HepG2 (cell line): Measurements from ENCODE around the gene PRSS33. TPM values are rescaled to one million over a fixed set of nuclear protein-coding genes. Genes with fewer than 3 reads are reported as not detected.
A peak's percentile ranks its signal among the peaks of the same experiment; 100 is the strongest.

Experiments used
- ERF ChIP-seq: IDR thresholded peaks from 2 replicates; pipeline ENCODE4 v1.6.1; 2018; ENCODE audit warnings: missing biosample characterization, missing genetic modification reagents
- ETV6 ChIP-seq: sonication (generic); formaldehyde crosslinking; conservative IDR thresholded peaks from 2 replicates; pipeline ENCODE4 v1.4.0; 2020; ENCODE audit warnings: missing genetic modification reagents
- KMT2B ChIP-seq: IDR thresholded peaks from 2 replicates; pipeline ENCODE4 v1.6.1; 2016; ENCODE audit warnings: missing genetic modification reagents, missing compliant biosample characterization
- SP4 ChIP-seq: sonication (generic); formaldehyde crosslinking; IDR thresholded peaks from 2 replicates; pipeline ENCODE4 v1.8.1; 2023; ENCODE audit warnings: mild to moderate bottlenecking, missing genetic modification reagents
- TEAD3 ChIP-seq: optimal IDR thresholded peaks from 2 replicates; pipeline ENCODE3; 2016; ENCODE audit warnings: borderline replicate concordance
- ZBTB21 ChIP-seq: sonication (generic); formaldehyde crosslinking; IDR thresholded peaks from 2 replicates; pipeline ENCODE4 v1.4.0; 2020; ENCODE audit warnings: missing genetic modification reagents
- ZKSCAN8 ChIP-seq: IDR thresholded peaks from 2 replicates; pipeline ENCODE4 v1.6.1; 2016; ENCODE audit warnings: borderline replicate concordance, missing genetic modification reagents, missing compliant biosample characterization
- ZNF124 ChIP-seq: sonication (generic); formaldehyde crosslinking; IDR thresholded peaks from 2 replicates; pipeline ENCODE4 v1.4.0; 2020; ENCODE audit warnings: missing genetic modification reagents
- ZNF337 ChIP-seq: sonication (generic); formaldehyde crosslinking; IDR thresholded peaks from 2 replicates; pipeline ENCODE4 v1.5.1; 2020; ENCODE audit warnings: missing genetic modification reagents, low read depth, mild to moderate bottlenecking, borderline replicate concordance
- ZNF354B ChIP-seq: sonication (generic); formaldehyde crosslinking; IDR thresholded peaks from 2 replicates; pipeline ENCODE4 v1.8.0; 2022; ENCODE audit warnings: mild to moderate bottlenecking, missing genetic modification reagents
- ZNF446 ChIP-seq: sonication (generic); formaldehyde crosslinking; IDR thresholded peaks from 2 replicates; pipeline ENCODE4 v1.5.0; 2020; ENCODE audit warnings: mild to moderate bottlenecking, missing genetic modification reagents
- ZSCAN12 ChIP-seq: sonication (generic); formaldehyde crosslinking; IDR thresholded peaks from 2 replicates; pipeline ENCODE4 v1.9.0; 2021; ENCODE audit warnings: mild to moderate bottlenecking, missing genetic modification reagents
- polyA plus RNA-seq, 8 experiments: library from polyadenylated mRNA; depleted of rRNA in 3 of 8; stranded (reverse) in 7 of 8; unstranded in 1 of 8; fragments of >200 nt; fragmentation: Illumina TruSeq in 4 of 8; extraction: Trizol in 4 of 8; gene quantifications; 2 replicates each; pipeline versions ENCODE4 v1.2.1 to v1.2.3, GENCODE V29; 2011 to 2016; ENCODE audit warnings: low read depth in 4 of 8, missing spikeins in 1 of 8, mixed read lengths in 1 of 8; ENCODE audit not compliant: insufficient read depth in 1 of 8
- total RNA-seq, 5 experiments: library from RNA; depleted of rRNA; stranded (reverse); fragments of >200 nt; fragmentation: Illumina TruSeq; extraction: Trizol; gene quantifications; 2 replicates each; pipeline ENCODE4 v1.2.3, GENCODE V29; 2016; ENCODE audit warnings: low read depth in 1 of 5
- TF ChIP-seq, protein P1 (sequence below): sonication (generic); formaldehyde crosslinking; IDR thresholded peaks from 2 replicates; pipeline ENCODE4 v1.5.0; 2020; ENCODE audit warnings: mild to moderate bottlenecking, missing genetic modification reagents, borderline replicate concordance
- TF ChIP-seq, protein P2 (sequence below): IDR thresholded peaks from 2 replicates; pipeline ENCODE4 v1.6.1; 2016
- TF ChIP-seq, protein P3 (sequence below): sonication (generic); formaldehyde crosslinking; IDR thresholded peaks from 2 replicates; pipeline ENCODE4 v1.4.0; 2020; ENCODE audit warnings: missing genetic modification reagents
- TF ChIP-seq, protein P4 (sequence below): sonication (generic); formaldehyde crosslinking; IDR thresholded peaks from 2 replicates; pipeline ENCODE4 v1.4.0; 2020; ENCODE audit warnings: missing genetic modification reagents
- TF ChIP-seq, protein P5 (sequence below): sonication (generic); formaldehyde crosslinking; IDR thresholded peaks from 2 replicates; pipeline ENCODE4 v1.5.1; 2020; ENCODE audit warnings: missing genetic modification reagents, mild to moderate bottlenecking, borderline replicate concordance
- TF ChIP-seq, protein P6 (sequence below): sonication (generic); formaldehyde crosslinking; IDR thresholded peaks from 2 replicates; pipeline ENCODE4 v1.4.0; 2020; ENCODE audit warnings: missing genetic modification reagents

PRSS33 gene
- total and polyA plus RNA-seq, 2 of the 13 experiments (the other 11 are each of a cell fraction or from before 2014, with no cell fraction given) = not detected

DNA sequence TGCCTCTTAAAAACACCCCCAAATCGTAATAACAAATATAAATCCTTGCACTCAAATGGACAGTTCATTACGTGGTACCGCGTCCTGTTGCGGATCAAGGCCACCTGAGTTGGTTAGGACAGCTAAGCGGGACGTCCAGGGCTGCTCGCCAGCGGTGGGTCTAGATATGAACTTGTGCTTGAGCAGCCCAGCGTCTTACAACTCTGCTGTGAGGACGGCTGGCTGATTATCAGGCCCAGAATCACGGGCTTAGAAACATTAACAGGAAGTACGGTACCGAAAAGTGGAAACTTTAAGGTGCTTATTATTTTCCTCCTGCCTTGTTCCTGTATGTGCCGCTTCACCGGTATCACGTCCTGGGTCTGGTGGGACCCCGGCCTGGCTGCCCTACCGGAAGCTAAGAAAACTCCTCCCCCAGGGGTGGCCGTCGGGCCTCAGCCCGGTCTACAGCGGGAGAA, 35.8 kb downstream of the PRSS33 start (continued):
- TF ChIP-seq, protein P1, sequence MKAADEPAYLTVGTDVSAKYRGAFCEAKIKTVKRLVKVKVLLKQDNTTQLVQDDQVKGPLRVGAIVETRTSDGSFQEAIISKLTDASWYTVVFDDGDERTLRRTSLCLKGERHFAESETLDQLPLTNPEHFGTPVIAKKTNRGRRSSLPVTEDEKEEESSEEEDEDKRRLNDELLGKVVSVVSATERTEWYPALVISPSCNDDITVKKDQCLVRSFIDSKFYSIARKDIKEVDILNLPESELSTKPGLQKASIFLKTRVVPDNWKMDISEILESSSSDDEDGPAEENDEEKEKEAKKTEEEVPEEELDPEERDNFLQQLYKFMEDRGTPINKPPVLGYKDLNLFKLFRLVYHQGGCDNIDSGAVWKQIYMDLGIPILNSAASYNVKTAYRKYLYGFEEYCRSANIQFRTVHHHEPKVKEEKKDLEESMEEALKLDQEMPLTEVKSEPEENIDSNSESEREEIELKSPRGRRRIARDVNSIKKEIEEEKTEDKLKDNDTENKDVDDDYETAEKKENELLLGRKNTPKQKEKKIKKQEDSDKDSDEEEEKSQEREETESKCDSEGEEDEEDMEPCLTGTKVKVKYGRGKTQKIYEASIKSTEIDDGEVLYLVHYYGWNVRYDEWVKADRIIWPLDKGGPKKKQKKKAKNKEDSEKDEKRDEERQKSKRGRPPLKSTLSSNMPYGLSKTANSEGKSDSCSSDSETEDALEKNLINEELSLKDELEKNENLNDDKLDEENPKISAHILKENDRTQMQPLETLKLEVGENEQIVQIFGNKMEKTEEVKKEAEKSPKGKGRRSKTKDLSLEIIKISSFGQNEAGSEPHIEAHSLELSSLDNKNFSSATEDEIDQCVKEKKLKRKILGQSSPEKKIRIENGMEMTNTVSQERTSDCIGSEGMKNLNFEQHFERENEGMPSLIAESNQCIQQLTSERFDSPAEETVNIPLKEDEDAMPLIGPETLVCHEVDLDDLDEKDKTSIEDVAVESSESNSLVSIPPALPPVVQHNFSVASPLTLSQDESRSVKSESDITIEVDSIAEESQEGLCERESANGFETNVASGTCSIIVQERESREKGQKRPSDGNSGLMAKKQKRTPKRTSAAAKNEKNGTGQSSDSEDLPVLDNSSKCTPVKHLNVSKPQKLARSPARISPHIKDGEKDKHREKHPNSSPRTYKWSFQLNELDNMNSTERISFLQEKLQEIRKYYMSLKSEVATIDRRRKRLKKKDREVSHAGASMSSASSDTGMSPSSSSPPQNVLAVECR (CRISPR knock-in tag) = no peak
- TF ChIP-seq ZNF446 (CRISPR knock-in tag) (no peak), ZBTB21 (CRISPR knock-in tag) (no peak), KMT2B (CRISPR knock-in tag) (no peak; the same call in 1 of the 2 replicates), ZNF337 (CRISPR knock-in tag) (no peak), ERF (CRISPR knock-in tag) (no peak; the same call in none of the 2 replicates), ETV6 (CRISPR knock-in tag) (no peak), ZKSCAN8 (CRISPR knock-in tag) (no peak), ZSCAN12 (CRISPR knock-in tag) (0 out of 2 replicates have a peak, but pooled peaks have one; percentile 24), ZNF354B (CRISPR knock-in tag) (no peak), SP4 (no peak), ZNF124 (CRISPR knock-in tag) (no peak), TEAD3 (CRISPR knock-in tag) (no peak)
- TF ChIP-seq, protein P2, sequence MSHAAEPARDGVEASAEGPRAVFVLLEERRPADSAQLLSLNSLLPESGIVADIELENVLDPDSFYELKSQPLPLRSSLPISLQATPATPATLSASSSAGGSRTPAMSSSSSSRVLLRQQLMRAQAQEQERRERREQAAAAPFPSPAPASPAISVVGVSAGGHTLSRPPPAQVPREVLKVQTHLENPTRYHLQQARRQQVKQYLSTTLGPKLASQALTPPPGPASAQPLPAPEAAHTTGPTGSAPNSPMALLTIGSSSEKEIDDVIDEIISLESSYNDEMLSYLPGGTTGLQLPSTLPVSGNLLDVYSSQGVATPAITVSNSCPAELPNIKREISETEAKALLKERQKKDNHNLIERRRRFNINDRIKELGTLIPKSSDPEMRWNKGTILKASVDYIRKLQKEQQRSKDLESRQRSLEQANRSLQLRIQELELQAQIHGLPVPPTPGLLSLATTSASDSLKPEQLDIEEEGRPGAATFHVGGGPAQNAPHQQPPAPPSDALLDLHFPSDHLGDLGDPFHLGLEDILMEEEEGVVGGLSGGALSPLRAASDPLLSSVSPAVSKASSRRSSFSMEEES = no peak
- TF ChIP-seq, protein P3, sequence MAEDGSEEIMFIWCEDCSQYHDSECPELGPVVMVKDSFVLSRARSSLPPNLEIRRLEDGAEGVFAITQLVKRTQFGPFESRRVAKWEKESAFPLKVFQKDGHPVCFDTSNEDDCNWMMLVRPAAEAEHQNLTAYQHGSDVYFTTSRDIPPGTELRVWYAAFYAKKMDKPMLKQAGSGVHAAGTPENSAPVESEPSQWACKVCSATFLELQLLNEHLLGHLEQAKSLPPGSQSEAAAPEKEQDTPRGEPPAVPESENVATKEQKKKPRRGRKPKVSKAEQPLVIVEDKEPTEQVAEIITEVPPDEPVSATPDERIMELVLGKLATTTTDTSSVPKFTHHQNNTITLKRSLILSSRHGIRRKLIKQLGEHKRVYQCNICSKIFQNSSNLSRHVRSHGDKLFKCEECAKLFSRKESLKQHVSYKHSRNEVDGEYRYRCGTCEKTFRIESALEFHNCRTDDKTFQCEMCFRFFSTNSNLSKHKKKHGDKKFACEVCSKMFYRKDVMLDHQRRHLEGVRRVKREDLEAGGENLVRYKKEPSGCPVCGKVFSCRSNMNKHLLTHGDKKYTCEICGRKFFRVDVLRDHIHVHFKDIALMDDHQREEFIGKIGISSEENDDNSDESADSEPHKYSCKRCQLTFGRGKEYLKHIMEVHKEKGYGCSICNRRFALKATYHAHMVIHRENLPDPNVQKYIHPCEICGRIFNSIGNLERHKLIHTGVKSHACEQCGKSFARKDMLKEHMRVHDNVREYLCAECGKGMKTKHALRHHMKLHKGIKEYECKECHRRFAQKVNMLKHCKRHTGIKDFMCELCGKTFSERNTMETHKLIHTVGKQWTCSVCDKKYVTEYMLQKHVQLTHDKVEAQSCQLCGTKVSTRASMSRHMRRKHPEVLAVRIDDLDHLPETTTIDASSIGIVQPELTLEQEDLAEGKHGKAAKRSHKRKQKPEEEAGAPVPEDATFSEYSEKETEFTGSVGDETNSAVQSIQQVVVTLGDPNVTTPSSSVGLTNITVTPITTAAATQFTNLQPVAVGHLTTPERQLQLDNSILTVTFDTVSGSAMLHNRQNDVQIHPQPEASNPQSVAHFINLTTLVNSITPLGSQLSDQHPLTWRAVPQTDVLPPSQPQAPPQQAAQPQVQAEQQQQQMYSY = no peak; the same call in 1 of the 2 replicates
- TF ChIP-seq, protein P4, sequence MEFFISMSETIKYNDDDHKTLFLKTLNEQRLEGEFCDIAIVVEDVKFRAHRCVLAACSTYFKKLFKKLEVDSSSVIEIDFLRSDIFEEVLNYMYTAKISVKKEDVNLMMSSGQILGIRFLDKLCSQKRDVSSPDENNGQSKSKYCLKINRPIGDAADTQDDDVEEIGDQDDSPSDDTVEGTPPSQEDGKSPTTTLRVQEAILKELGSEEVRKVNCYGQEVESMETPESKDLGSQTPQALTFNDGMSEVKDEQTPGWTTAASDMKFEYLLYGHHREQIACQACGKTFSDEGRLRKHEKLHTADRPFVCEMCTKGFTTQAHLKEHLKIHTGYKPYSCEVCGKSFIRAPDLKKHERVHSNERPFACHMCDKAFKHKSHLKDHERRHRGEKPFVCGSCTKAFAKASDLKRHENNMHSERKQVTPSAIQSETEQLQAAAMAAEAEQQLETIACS = no peak
- TF ChIP-seq, protein P5, sequence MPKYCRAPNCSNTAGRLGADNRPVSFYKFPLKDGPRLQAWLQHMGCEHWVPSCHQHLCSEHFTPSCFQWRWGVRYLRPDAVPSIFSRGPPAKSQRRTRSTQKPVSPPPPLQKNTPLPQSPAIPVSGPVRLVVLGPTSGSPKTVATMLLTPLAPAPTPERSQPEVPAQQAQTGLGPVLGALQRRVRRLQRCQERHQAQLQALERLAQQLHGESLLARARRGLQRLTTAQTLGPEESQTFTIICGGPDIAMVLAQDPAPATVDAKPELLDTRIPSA (CRISPR knock-in tag) = no peak
- TF ChIP-seq, protein P6, sequence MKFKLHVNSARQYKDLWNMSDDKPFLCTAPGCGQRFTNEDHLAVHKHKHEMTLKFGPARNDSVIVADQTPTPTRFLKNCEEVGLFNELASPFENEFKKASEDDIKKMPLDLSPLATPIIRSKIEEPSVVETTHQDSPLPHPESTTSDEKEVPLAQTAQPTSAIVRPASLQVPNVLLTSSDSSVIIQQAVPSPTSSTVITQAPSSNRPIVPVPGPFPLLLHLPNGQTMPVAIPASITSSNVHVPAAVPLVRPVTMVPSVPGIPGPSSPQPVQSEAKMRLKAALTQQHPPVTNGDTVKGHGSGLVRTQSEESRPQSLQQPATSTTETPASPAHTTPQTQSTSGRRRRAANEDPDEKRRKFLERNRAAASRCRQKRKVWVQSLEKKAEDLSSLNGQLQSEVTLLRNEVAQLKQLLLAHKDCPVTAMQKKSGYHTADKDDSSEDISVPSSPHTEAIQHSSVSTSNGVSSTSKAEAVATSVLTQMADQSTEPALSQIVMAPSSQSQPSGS (CRISPR knock-in tag) = peak; percentile 30; the same call in 1 of the 2 replicates
